Mesenchymal stem cell (in vitro differentiated cells and primary cell): Measurements from ENCODE around the gene IRS1.

Experiments
- DNase-seq: peaks from one replicate; pipeline ENCODE4 v3.0.0-alpha.2; 2013
- H2AFZ ChIP-seq: one replicate; pipeline ENCODE4 v1.6.1; 2013; ENCODE audit warnings: low read depth, mild to moderate bottlenecking, control low read depth, inconsistent platforms, low read length, moderate library complexity
- H2AK5ac ChIP-seq: 2 replicates; pipeline ENCODE4 v1.6.1; 2013; ENCODE audit warnings: low read length, moderate library complexity, mild to moderate bottlenecking, inconsistent platforms; ENCODE audit not compliant: severe bottlenecking
- H2BK120ac ChIP-seq: one replicate; pipeline ENCODE4 v1.6.1; 2013; ENCODE audit warnings: low read depth, mild to moderate bottlenecking, inconsistent platforms, low read length, moderate library complexity
- H2BK12ac ChIP-seq, 2 experiments: one replicate each; pipeline ENCODE4 v1.6.1; 2013; ENCODE audit warnings: inconsistent platforms in 2 of 2, low read length in 2 of 2, mild to moderate bottlenecking in 2 of 2, moderate library complexity in 2 of 2, control low read depth in 1 of 2
- H2BK15ac ChIP-seq: one replicate; pipeline ENCODE4 v1.6.1; 2013; ENCODE audit warnings: mild to moderate bottlenecking, low read depth, inconsistent platforms; ENCODE audit not compliant: poor library complexity, severe bottlenecking
- H2BK5ac ChIP-seq: 2 replicates; pipeline ENCODE4 v1.6.1; 2013; ENCODE audit warnings: low read depth, mild to moderate bottlenecking, low read length, control low read depth, inconsistent platforms; ENCODE audit not compliant: poor library complexity, severe bottlenecking
- H3K14ac ChIP-seq, 2 experiments: one replicate each; pipeline ENCODE4 v1.6.1; 2013; ENCODE audit warnings: inconsistent platforms in 2 of 2, low read length in 2 of 2, control low read depth in 1 of 2, mild to moderate bottlenecking in 1 of 2, moderate library complexity in 1 of 2
- H3K18ac ChIP-seq, 2 experiments: one replicate each; pipeline ENCODE4 v1.6.1; 2013; ENCODE audit warnings: inconsistent platforms in 2 of 2, low read length in 2 of 2, control low read depth in 1 of 2, low read depth in 1 of 2, mild to moderate bottlenecking in 1 of 2
- H3K23ac ChIP-seq, 2 experiments: one replicate each; pipeline ENCODE4 v1.6.1; 2013; ENCODE audit warnings: inconsistent platforms in 2 of 2, low read length in 2 of 2, mild to moderate bottlenecking in 2 of 2, moderate library complexity in 2 of 2, control low read depth in 1 of 2
- H3K27ac ChIP-seq: 2 replicates; pipeline ENCODE4 v1.5.1; 2013; ENCODE audit warnings: mild to moderate bottlenecking, moderate library complexity, low read length, control low read depth, inconsistent platforms; ENCODE audit not compliant: poor library complexity, severe bottlenecking
- H3K27me3 ChIP-seq, 2 experiments: 2 replicates each; pipeline versions ENCODE4 v1.6.1 to v1.7.0; 2013; ENCODE audit warnings: low read length in 2 of 2, mild to moderate bottlenecking in 2 of 2, moderate library complexity in 2 of 2, control low read depth in 1 of 2, inconsistent platforms in 1 of 2; ENCODE audit not compliant: control insufficient read depth in 1 of 2, insufficient read depth in 1 of 2
- H3K36me3 ChIP-seq, 2 experiments: 2 replicates each; pipeline versions ENCODE4 v1.6.1 to v1.7.0; 2013; ENCODE audit warnings: low read length in 2 of 2, control low read depth in 1 of 2, inconsistent platforms in 1 of 2, low read depth in 1 of 2, mild to moderate bottlenecking in 1 of 2; ENCODE audit not compliant: insufficient read depth in 2 of 2, control insufficient read depth in 1 of 2
- H3K4ac ChIP-seq, 2 experiments: one replicate each; pipeline ENCODE4 v1.6.1; 2013; ENCODE audit warnings: inconsistent platforms in 2 of 2, low read length in 2 of 2, mild to moderate bottlenecking in 2 of 2, moderate library complexity in 2 of 2, control low read depth in 1 of 2, low read depth in 1 of 2
- H3K4me1 ChIP-seq: 2 replicates; pipeline ENCODE4 v1.6.1; 2013; ENCODE audit warnings: low read depth, low read length, control low read depth; ENCODE audit not compliant: control insufficient read depth, insufficient read depth
- H3K4me2 ChIP-seq: 2 replicates; pipeline ENCODE4 v1.6.1; 2013; ENCODE audit warnings: low read length, mild to moderate bottlenecking, inconsistent platforms; ENCODE audit not compliant: poor library complexity, severe bottlenecking
- H3K4me3 ChIP-seq, 2 experiments: 2 replicates each; pipeline versions ENCODE4 v1.5.1 to v1.7.0; 2013; ENCODE audit warnings: low read length in 2 of 2, mild to moderate bottlenecking in 2 of 2, control low read depth in 1 of 2, low read depth in 1 of 2; ENCODE audit not compliant: insufficient read depth in 1 of 2
- H3K79me1 ChIP-seq: replicated peaks from 2 replicates; pipeline ENCODE4 v1.6.1; 2013; ENCODE audit warnings: mild to moderate bottlenecking, control low read depth, low read length, inconsistent platforms; ENCODE audit not compliant: poor library complexity, severe bottlenecking
- H3K9ac ChIP-seq: 2 replicates; pipeline ENCODE4 v1.7.0; 2013; ENCODE audit warnings: mild to moderate bottlenecking, low read length, moderate library complexity
- H3K9me3 ChIP-seq: 2 replicates; pipeline ENCODE4 v1.7.0; 2013; ENCODE audit warnings: mild to moderate bottlenecking, low read length; ENCODE audit not compliant: control insufficient read depth
- H4K8ac ChIP-seq: one replicate; pipeline ENCODE4 v1.6.1; 2013; ENCODE audit warnings: inconsistent platforms, mild to moderate bottlenecking, low read length, moderate library complexity
- H4K91ac ChIP-seq: one replicate; pipeline ENCODE4 v1.6.1; 2013; ENCODE audit warnings: mild to moderate bottlenecking, low read length, inconsistent platforms
- WGBS: methylation state at CpG from one replicate; pipeline ENCODE4 v1.1.7; 2013; ENCODE audit warnings: mixed read lengths; 5-methylcytosine and 5-hydroxymethylcytosine counted together

IRS1 gene

DNA sequence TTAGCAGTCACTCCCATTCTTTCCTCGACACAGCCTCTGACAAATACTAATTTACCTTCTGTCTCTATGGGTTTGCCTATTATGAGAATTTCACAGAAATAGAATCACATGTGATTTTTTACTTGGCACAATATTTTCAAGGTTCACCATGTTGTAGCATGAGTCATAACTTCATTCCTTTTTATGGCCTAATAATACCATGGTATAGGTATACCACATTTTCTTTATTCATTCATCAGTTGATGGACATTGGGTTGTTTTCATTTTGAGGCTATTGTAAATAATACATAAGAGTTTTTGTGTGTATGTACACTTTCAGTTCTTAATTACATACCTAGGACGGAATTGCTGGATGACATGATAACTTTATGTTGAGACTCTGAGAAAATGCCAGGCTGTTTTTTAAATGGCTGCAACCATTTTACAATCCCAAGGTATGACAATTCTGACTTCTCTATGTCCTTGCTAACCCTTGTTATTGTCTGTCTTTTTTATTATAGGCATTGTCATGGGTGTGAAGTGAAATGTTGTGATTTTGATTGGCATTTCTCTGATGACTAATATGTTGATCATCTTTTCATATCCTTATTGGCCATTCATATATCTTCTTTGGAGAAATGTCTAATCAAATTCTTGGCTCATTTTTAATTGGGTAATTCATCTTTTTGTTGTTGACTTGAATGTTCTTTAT is 87.9 kb downstream of the IRS1 start:
- Histone ChIP-seq H3K9me3 (no peaks in the 10 kb centered on the region), H3K9ac (no peak overlapping the region), H3K27me3 (no peaks in the 10 kb centered on the region), H2BK120ac (no peak overlapping the region), H3K79me1 (no peaks in the 10 kb centered on the region), H2AK5ac (no peak overlapping the region), H3K14ac (no peak overlapping the region), H2BK5ac (no peak overlapping the region), H2BK15ac (no peak overlapping the region), H3K36me3 (no peaks in the 10 kb centered on the region), H3K4ac (no peak overlapping the region), H3K4me2 (no peak overlapping the region), H3K27ac (no peak overlapping the region), H2BK12ac (no peak overlapping the region), H3K4me1 (no peaks in the 10 kb centered on the region), H3K4me3 (no peak overlapping the region), H3K23ac (no peak overlapping the region), H3K18ac (no peak overlapping the region), H4K91ac (no peak overlapping the region), H2AFZ (no peak overlapping the region), H4K8ac (no peak overlapping the region)
- no peak for DNase-seq
- no CpG with 5 or more reads among the region's 2 CpGs for WGBS

DNA sequence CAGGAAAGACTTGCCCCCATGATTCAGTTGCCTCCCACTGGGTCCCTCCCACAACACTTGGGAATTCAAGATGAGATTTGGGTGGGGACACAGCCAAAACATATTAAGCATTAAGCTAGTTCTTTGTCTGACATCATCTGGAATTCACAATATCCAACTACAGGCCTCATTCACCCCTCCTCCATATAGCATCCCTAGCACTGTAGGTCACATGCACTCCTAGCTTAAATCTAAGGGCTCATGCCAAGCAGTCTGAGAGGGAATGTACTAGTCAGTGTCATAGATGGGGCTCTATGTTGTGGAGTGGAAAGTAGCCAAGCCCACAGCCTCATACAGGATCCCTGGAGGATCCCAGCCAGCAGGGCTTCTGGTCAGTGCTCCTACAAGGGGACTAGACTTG is 92.1 kb downstream of the IRS1 start:
- no peak overlapping the region for H3K9ac ChIP-seq
- H3K79me1 ChIP-seq, result no peaks in the 10 kb centered on the region
- no peak overlapping the region for H2AFZ ChIP-seq
- no peak overlapping the region for H2BK15ac ChIP-seq
- H3K9me3 ChIP-seq, result no peaks in the 10 kb centered on the region
- no peaks in the 10 kb centered on the region for H3K36me3 ChIP-seq
- H3K18ac ChIP-seq, result no peak overlapping the region
- H4K8ac ChIP-seq, result no peak overlapping the region
- DNase-seq, result no peak
- H3K27ac ChIP-seq, result no peak overlapping the region
- no peak overlapping the region for H3K23ac ChIP-seq
- no peak overlapping the region for H3K4me2 ChIP-seq
- H3K14ac ChIP-seq, result no peak overlapping the region
- peaks cover 2% of the 10 kb centered on the region for H3K4me1 ChIP-seq
- no peak overlapping the region for H2BK120ac ChIP-seq
- peak overlapping the region in 1 of 2 experiments; percentile 39 for H3K4ac ChIP-seq
- no peak overlapping the region for H2AK5ac ChIP-seq
- no peak overlapping the region for H4K91ac ChIP-seq
- no peak overlapping the region for H3K4me3 ChIP-seq
- no peaks in the 10 kb centered on the region for H3K27me3 ChIP-seq
- peak overlapping the region in 1 of 2 experiments; percentile 33 for H2BK12ac ChIP-seq
- H2BK5ac ChIP-seq, result no peak overlapping the region

DNA sequence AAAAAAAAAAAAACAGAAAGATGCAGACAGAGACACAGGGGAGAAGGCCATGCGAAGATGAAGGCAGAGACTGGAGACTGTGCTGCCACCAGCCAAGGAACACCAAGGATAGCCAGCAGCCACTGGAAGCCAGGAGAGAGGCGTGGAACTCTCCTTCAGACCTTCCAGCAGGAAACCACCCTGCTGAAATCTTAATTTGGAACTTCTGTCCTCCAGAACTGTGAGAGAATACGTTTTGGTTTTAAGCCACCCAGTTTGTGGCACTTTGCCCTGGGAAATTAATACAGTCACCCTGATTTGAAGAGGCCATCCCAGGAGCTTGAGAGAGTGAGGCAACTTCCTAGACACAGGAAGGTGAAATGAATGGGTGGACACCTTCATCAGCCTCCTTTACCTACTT is 93.7 kb downstream of the IRS1 start:
- Histone ChIP-seq H3K79me1 (no peaks in the 10 kb centered on the region), H3K9ac (no peak overlapping the region), H2BK12ac (peak overlapping the region in 1 of 2 experiments; percentile 7), H2BK120ac (no peak overlapping the region), H3K27ac (no peak overlapping the region), H3K4me2 (no peak overlapping the region), H2AK5ac (no peak overlapping the region), H2BK5ac (no peak overlapping the region), H3K36me3 (no peaks in the 10 kb centered on the region), H3K23ac (no peak overlapping the region), H3K14ac (no peak overlapping the region), H3K4me3 (no peak overlapping the region), H3K27me3 (no peaks in the 10 kb centered on the region), H4K91ac (no peak overlapping the region), H3K4me1 (peaks cover 2% of the 10 kb centered on the region), H4K8ac (no peak overlapping the region), H3K9me3 (no peaks in the 10 kb centered on the region), H2BK15ac (no peak overlapping the region), H3K4ac (peak overlapping the region in 1 of 2 experiments; percentile 61), H2AFZ (no peak overlapping the region), H3K18ac (peak overlapping the region in 1 of 2 experiments; percentile 78)
- 96% methylated on average over 3 of the region's 3 CpGs for WGBS
- no peak for DNase-seq

DNA sequence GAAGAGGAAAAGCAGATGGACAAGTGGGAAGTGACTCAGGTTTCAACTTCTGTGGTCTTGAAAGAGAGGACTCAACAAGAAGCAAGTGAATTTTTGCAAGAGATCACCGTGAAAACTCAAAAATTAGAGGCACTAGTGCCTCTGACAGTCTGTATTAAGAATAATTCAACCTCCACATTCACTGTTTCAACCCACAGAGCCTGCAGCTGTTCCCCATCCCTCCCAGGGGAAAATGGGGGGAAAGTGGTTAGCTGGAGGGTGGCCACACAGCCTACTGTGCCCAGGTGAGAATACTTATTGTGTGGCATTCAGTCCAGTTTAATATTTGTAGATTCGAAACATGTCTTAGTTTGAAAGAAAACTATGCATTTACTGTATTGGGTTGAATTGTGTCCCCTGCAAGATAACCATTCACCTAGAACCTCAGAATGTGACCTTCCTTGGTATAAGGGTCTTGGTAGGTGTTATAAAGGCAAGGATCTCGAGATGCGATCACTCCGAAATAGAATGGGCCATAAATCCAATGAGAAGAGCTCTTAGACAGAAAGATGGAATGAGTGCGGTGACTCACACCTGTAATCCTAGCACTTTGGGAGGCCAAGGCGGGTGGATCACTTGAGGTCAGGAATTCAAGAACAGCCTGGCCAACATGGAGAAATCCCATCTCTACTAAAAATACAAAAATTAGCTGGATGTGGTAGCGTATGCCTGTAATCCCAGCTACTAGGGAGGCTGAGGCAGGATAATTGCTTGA is 94.3 kb downstream of the IRS1 start:
- H3K9me3 ChIP-seq, result no peaks in the 10 kb centered on the region
- 85% methylated on average over 6 of the region's 8 CpGs for WGBS
- H3K27me3 ChIP-seq, result no peaks in the 10 kb centered on the region
- no peak overlapping the region for H2BK12ac ChIP-seq
- DNase-seq, result no peak
- no peak overlapping the region for H2BK5ac ChIP-seq
- H3K9ac ChIP-seq, result no peak overlapping the region
- H3K4me3 ChIP-seq, result no peak overlapping the region
- peaks cover 2% of the 10 kb centered on the region for H3K4me1 ChIP-seq
- H3K79me1 ChIP-seq, result no peaks in the 10 kb centered on the region
- no peak overlapping the region for H3K27ac ChIP-seq
- H3K18ac ChIP-seq, result peak overlapping the region in 1 of 2 experiments; percentile 78
- H3K36me3 ChIP-seq, result no peaks in the 10 kb centered on the region
- H3K4ac ChIP-seq, result no peak overlapping the region
- H2BK120ac ChIP-seq, result no peak overlapping the region
- no peak overlapping the region for H3K23ac ChIP-seq
- H3K14ac ChIP-seq, result no peak overlapping the region
- no peak overlapping the region for H2AFZ ChIP-seq
- no peak overlapping the region for H2BK15ac ChIP-seq
- peak overlapping the region; percentile 59 for H4K91ac ChIP-seq
- H4K8ac ChIP-seq, result no peak overlapping the region
- H2AK5ac ChIP-seq, result no peak overlapping the region
- H3K4me2 ChIP-seq, result no peak overlapping the region
